Activated CD8-positive, alpha-beta memory T cell treated with anti-CD3 and anti-CD28 coated beads, Interleukin-2, amount 50 U/mL, for 1 hour (primary cell): ENCODE results near the gene UBA3.

ENCODE experiments used
- DNase-seq: peaks from one replicate; pipeline ENCODE4 v3.0.0-alpha.2; 2020; ENCODE audit errors: extremely low read depth

The UBA3 gene

GRCh38 chr3:69012100-69012799 lies 67.9 kb downstream of the UBA3 start:
- no peak for DNase-seq

GRCh38 chr3:69011096-69011730 lies 69.0 kb downstream of the UBA3 start:
- DNase-seq: no peak

GRCh38 chr3:69009559-69010410 lies 70.4 kb downstream of the UBA3 start:
- no peak for DNase-seq

GRCh38 chr3:69008980-69009379 lies 71.2 kb downstream of the UBA3 start:
- no peak for DNase-seq

- DNase-seq: no peak
Measured at GRCh38 chr3:69005791-69006482, 74.2 kb downstream of the UBA3 start.

GRCh38 chr3:69005071-69005790 lies 74.9 kb downstream of the UBA3 start:
- no peak for DNase-seq
